Mucosa of gallbladder (tissue), 1 donor: Measurements from ENCODE around the gene WDR37. TPM values are rescaled to one million over a fixed set of nuclear protein-coding genes. Genes with fewer than 3 reads are reported as not detected.
"Not testable (repeated sequence)": the region's sequence is repeated elsewhere in the genome, so short reads cannot be mapped to it uniquely, and the experiment has no call there.

Experiments used
- DNase-seq: peaks from one replicate; pipeline ENCODE4 v3.0.0-alpha.2; 2020; ENCODE audit warnings: low spot score
- total RNA-seq: library from RNA; stranded (reverse); gene quantifications from one replicate; pipeline ENCODE4 v1.2.1, GENCODE V29; 2021
- donor health status: DM: no; HTN: no; CAD: no.

WDR37 gene
- total RNA-seq, 1 donor from 2014 or later: 15.5 TPM

- DNase-seq: peak; percentile 21
Measured at GRCh38 chr10:1043532-1043995, 12.6 kb upstream of the WDR37 start.

DNA sequence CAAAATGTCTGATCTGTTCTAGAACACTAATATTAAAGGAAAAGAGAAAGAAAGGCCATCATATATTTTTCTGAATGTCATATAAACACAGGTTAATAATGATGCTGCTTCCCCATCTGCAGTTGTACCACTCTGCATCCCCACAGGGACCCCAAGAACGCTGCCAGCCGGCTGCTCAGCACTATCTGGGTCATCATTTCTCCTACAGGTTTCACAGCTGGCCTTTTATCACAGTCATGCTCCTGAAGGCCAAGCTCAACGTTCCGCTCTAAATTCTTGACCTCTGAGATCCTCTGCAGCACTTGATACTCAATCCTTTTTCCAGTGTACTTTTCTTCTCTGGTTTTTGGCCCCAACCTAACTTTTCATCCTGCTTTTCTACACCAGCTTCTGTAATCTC lies 12.0 kb upstream of the WDR37 start:
- DNase-seq: no peak

DNA sequence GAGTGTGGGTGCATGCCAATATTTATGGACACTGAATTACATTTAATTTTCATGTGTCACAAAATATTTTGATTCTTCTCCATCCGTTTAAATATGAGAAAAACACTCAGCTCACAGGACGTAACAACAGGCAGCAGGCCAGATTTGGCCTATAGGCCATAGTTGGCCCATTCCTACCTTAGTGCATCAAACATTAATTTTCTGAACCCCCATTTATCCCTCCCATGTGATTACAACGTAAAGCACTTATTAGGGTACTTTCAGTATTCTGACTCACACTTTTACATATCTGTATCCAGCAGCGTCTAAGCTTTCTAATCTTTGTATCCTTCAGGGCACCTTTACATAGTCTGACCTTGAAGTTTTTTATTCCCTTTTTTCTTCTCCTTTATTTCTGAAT lies 11.2 kb upstream of the WDR37 start:
- no peak for DNase-seq

DNA sequence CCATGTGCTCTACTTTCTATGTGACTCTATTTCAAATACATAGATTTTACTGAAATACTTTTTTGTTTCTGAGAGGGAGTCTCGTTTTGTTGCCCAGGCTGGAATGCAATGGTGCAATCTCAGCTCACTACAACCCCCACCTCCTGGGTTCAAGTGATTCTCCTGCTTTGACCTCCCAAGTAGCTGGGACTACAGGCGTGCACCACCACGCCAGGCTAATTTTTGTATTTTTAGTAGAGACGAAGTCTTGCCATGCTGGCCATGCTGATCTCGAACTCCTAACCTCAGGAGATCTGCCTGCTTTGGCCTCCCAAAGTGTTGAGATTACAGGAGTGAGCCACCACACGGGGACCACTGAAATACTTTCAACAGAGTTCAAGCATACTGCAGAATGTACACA lies 10.8 kb upstream of the WDR37 start:
- DNase-seq: no peak

DNA sequence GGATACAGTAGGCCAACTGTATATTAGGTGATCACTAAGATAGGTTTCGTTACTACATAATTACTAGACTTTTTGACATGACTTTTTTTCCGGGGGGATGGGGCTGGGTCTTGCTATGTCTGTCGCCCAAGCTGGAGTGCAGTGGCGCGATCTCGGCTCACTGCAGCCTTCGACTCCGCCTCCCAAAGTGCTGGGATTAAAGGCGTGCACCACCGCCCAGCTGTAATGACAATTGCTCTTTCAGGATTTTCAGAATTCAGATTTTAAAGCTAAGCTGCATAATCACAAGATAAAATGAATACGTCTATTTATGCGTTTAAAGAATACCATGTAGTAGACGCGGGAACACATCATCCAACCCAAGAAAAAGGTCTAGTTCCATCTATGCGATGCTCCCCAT lies 8.2 kb upstream of the WDR37 start:
- DNase-seq: no peak

- peak; percentile 33 for DNase-seq
Measured at GRCh38 chr10:1048349-1048731, 7.8 kb upstream of the WDR37 start.

DNA sequence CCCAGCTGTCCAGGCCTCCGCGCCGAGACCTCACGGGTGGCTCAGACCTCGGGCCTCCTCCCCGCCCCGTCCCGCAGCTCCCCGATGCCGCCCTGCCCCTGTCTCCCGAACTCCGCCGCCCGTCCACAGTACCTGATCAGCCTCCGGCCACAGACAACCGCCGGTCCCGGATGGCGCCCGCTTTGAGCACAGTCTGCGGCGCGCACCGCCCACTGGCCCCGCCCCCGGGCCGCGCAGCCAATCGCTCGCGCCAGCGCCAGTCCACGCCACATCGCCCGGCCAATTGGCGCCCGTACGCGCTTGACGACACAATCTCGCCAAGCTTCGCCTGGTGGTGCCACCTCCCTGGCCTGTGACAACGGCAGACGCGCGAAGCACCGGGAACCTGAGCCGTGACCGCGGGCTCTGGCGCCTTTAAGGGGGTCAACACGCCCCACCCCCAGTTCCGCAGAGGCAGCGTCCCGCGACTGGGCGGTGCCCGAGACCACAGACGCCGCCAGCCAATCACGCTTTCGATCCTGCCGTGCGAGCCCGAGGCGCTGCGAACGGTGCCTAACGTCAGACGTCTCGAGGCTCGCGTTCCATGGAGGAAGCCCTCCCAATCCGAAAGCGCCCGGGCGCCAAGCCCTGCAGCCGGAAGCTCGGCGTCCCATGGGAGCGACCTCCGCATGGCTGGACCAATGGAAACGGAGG lies 7.3 kb upstream of the WDR37 start, which contains the start of gene IDI1:
Gene IDI1, minus strand, starts transcription at position 388 of the 693 bp plus-strand sequence. Its CDS starts 116 bp downstream, at position 272.
- DNase-seq: peak; percentile 98

DNA sequence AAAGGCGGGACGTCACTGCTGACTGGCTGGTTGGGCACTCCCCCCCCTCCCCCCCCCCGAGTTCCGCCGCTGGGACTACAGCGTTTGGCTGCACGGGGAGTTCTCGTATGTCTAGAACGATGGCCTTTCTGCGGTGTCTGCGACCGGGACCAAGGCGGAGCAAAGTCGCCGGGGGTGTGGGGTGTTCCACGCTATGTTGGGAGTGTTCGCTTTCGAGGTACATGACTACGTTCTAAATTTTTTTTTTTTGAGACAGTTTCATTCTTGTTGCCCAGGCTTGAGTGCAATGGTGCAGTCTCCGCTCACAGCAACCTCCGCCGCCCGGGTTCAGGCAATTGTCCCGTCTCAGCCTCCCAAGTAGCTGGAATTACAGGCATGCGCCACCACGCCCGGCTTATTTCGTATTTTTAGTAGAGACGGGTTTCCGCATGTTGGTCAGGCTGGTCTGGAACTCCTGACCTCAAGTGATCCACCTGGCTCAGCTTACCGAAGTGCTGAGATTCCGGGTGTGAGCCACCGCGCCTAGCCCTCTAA lies 6.7 kb upstream of the WDR37 start:
- no peak for DNase-seq

DNA sequence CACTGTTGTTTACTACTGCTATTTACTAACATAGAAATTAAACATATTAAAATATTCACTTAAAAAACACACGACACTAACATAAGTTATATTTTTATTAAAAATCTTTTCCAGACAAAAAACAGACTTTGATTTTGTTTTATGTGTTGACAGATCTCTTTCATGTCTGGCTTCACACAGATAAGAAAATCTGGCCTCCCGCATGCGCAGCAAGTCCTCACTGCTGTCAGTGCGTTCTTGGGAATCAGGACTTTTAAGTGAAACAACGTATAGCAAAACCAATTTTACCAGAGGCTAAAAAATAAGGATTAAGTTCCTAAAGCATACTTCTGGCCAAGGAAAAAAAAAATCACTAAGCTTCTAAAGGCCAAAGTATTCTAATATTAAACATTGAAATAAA lies 6.0 kb upstream of the WDR37 start:
- no peak for DNase-seq

- DNase-seq: no peak
Measured at GRCh38 chr10:1050554-1050953, 5.6 kb upstream of the WDR37 start.

DNA sequence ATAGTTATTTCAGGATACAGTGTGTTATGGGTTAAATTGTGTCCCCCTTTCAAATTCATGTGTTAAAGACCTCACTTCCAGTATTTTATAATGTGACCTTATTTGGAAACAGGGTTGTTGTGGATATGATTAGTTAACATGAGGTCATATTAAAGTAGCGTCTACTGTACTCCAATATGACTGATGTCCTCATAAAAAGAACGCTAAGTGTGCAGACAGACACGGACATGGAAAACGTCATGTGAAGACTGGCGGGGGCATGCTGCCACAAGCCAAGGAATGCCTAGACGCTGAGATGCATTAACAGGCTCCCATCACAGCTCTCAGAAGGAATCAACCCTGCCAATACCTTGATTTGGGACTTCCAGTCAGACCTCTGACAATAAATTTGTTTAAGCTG lies 1.5 kb upstream of the WDR37 start:
- no peak for DNase-seq

GRCh38 chr10:1057106-1057657 lies 997 bp downstream of the WDR37 start:
- no peak for DNase-seq

DNA sequence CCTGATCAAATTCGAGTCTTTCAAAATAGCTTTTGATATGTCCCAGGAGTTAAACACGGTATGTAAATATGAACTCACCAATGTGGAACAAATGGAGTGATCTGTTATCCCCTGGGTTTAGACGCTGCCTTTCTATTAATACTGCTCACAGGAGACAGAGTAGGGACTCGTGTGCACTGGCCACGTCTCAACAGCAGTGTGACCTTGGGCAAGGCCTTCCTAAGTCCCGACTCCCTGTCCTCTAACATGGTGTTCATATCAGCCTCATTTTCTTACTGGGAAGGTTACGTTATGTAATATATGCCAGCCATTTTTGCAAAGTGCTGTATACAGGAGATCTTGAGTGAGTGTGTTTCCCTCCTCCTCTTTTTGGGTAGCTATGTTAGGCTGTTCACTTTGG lies 1.8 kb downstream of the WDR37 start:
- no peak for DNase-seq

- DNase-seq: no peak
Measured at GRCh38 chr10:1059902-1060301, 3.7 kb downstream of the WDR37 start.

DNA sequence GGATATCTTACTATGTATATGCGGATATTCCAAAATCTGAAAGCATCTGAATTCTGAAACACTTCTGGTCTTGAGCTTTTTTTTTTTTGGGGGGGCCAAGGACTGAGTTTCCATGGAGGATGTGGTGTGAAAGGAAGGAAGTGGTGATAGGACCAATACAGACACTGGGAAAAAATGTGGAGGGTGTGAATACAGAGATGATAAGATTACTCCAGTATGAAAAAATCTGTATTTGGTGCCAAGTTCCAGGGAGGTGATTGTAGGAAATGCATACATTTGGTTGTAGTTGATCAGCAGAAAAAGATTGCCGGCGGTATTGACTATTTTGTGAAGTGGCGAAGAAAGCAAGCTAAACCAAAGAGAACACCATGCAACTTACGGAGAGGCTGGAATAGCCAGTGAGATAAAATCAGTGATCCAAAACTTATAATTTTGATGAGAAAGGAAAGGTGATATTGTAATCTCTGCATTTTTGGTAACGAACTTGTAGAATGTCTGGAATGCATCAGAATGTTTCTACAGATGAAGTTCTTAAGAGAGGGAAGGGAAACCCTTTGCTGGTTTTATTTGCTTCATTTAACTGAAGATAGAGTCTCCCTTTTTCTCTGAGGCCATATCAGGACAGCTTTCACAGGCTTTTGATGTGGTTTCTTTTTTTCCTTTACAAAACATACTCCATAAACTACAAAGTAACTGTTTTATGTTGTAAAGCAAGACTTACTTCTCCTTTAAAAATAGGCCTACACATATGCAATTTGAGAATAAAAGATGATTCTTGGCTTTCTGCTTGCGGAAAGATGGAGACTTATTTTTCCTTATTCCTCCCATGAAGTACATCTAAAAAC lies 6.0 kb downstream of the WDR37 start:
- no peak for DNase-seq

GRCh38 chr10:1063232-1063865 lies 7.2 kb downstream of the WDR37 start:
- no peak for DNase-seq

DNA sequence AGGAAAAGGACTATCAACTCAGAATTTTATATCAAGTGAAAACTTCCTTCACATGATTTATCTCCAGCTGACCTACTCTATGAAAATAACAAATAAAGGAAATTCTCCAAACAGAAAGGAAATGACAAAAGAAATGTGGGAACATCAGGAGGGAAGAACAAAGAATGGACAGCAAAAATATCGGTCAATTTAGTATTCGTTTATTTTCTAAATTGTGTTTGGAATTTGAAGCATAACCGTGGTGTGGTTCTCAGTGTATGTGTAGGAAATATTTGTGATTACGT lies 8.7 kb downstream of the WDR37 start:
- DNase-seq: no peak

- DNase-seq: not testable (repeated sequence)
Measured at GRCh38 chr10:1066734-1067133, 10.5 kb downstream of the WDR37 start.

DNA sequence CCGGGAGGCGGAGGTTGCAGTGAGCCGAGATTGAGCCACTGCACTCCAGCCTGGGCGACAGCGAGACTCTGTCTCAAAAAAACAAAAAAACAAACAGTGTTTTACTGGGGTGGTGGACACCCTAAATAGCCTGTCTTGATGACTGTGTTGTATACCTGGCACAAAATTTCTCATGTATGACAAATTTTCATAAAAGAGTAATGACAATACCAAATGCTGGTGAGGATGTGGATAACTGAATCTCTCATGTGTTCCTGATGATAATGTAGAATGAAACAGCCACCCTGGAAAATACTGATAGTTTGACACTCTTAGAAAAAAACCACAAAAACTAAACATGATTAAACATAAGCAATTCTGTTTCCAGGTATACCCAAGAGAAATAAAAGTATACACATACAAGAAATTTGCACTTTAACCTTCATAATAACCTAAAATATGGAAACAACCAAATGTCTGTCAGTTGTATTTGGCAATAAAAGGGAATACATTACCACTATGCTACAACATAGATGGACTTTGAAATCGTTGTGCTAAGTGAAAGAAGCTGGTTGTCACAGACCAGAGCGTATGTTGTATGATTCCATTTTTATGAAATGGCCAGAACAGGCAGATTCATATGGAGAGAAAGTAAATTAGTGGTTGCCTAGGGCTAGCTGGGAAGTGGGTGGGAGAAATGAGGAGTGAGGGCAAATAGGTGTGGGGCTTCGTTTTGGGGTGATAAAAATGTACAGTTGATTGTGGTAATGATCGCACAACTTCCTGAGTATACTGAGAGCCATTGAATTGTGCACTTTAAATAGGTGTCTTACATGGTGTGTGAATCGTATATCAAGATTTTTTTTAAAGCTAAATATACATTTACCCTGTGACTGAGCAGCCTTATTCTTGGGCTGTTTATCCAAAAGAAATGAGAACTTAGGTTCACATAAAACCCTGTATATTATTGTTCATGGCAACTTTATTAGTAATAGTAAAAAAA lies 12.5 kb downstream of the WDR37 start:
- no peak for DNase-seq

DNA sequence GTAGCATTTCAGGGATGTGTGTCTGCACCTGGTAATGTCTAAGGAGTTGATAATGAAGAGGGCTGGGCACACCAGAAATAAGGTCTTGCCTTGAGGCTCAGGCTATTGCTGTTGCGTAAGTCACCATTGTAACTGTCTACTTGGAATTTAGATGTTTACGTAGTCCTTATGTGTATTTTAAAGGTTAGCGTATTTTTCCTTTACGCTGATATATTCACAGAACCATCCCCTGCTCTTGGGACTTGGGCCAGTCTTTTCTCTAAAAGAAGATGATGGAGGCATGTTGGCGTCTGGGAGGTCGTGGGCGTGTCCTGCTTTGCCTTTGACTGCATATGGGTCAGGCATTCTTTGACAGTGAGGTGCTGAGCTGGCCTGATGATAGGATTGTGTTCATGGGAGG lies 14.7 kb downstream of the WDR37 start:
- no peak for DNase-seq
